ENCODE results near the gene SPATS2. TPM values are rescaled to one million over a fixed set of nuclear protein-coding genes. Genes with fewer than 3 reads are reported as not detected.

The SPATS2 gene
- total RNA-seq, 1 experiment from 2014 or later = 56.3 TPM

- Histone ChIP-seq H3K27me3 (ENCODE audit: control insufficient read depth, insufficient read depth, low read length) (no peaks in the 10 kb centered on the region), H3K4me1 (ENCODE audit: control insufficient read depth, insufficient read depth, low read length) (no peaks in the 10 kb centered on the region), H3K4me3 (ENCODE audit: low read depth in 2 of 2, low read length in 2 of 2) (no peak overlapping the region), H3K36me3 (ENCODE audit: control insufficient read depth, insufficient read depth, low read length) (no peaks in the 10 kb centered on the region), H3K27ac (ENCODE audit: low read length) (no peak overlapping the region), H3K9me3 (ENCODE audit: control insufficient read depth, insufficient read depth, low read depth, low read length) (no peaks in the 10 kb centered on the region)
- BruUV-seq (replicated peaks) = no TSS peak
- TF ChIP-seq CTCF (IDR thresholded peaks at IDR 0.05) (no peak), SIN3A (IDR thresholded peaks at IDR 0.05; ENCODE audit: borderline replicate concordance, insufficient read depth, low read depth, low read length) (no peak), TCF7L2 (IDR thresholded peaks at IDR 0.05; ENCODE audit: low read depth, low read length) (no peak)
- POLR2A ChIA-PET = no interaction called here
- CTCF ChIA-PET = no interaction called here
- intact Hi-C loops (cut with micrococcal nuclease; ENCODE audit: unreplicated experiment) (no loop called here), in situ Hi-C loops (cut with HindIII; ENCODE audit: low pct_unique_long_range_greater_than_20kb, low sequenced_read_pairs) (no loop called here)
- ATAC-seq (no peak), DNase-seq (ENCODE audit: low read depth, low spot score) (no peak)
These were observed 21.6 kb downstream of the SPATS2 start for GRCh38 chr12:49388682-49389386.

GRCh38 chr12:49389387-49389703, 22.1 kb downstream of the SPATS2 start:
- no peak overlapping the region for H3K4me3 ChIP-seq (ENCODE audit: low read depth in 2 of 2, low read length in 2 of 2)
- H3K4me1 ChIP-seq (ENCODE audit: control insufficient read depth, insufficient read depth, low read length) = no peaks in the 10 kb centered on the region
- no peak for TF ChIP-seq TCF7L2 (IDR thresholded peaks at IDR 0.05; ENCODE audit: low read depth, low read length)
- no peak for TF ChIP-seq SIN3A (IDR thresholded peaks at IDR 0.05; ENCODE audit: borderline replicate concordance, insufficient read depth, low read depth, low read length)
- TF ChIP-seq CTCF (IDR thresholded peaks at IDR 0.05) = no peak
- TF ChIP-seq POLR2AphosphoS5 (IDR thresholded peaks at IDR 0.05; ENCODE audit: low read depth, low read length) = no peak
- no peak for TF ChIP-seq REST (IDR thresholded peaks at IDR 0.05; ENCODE audit: insufficient read depth in 1 of 2, low read depth in 2 of 2, low read length in 1 of 2)
- ChIA-PET CTCF (no interaction called here), POLR2A (no interaction called here)
- no peak overlapping the region for H3K27ac ChIP-seq (ENCODE audit: low read length)
- H3K27me3 ChIP-seq (ENCODE audit: control insufficient read depth, insufficient read depth, low read length) = no peaks in the 10 kb centered on the region
- BruUV-seq (replicated peaks) = no TSS peak
- intact Hi-C loops (cut with micrococcal nuclease; ENCODE audit: unreplicated experiment) (no loop called here), in situ Hi-C loops (cut with HindIII; ENCODE audit: low pct_unique_long_range_greater_than_20kb, low sequenced_read_pairs) (no loop called here)
- DNase-seq (ENCODE audit: low read depth, low spot score) (no peak), ATAC-seq (no peak)
- no peaks in the 10 kb centered on the region for H3K36me3 ChIP-seq (ENCODE audit: control insufficient read depth, insufficient read depth, low read length)
- H3K9me3 ChIP-seq (ENCODE audit: control insufficient read depth, insufficient read depth, low read depth, low read length) = no peaks in the 10 kb centered on the region

All from Panc1 (cell line).